GM19397 (cell line): Measurements from ENCODE around the gene RACGAP1.

Source experiments
- ATAC-seq: cut with Tn5 transposase; IDR thresholded peaks from one replicate; pipeline ENCODE4 v1.9.1; 2021; ENCODE audit warnings: mild to moderate bottlenecking, moderate library complexity; ENCODE audit not compliant: unreplicated experiment

Gene RACGAP1

GRCh38 chr12:49956663-49957569, 68.4 kb downstream of the RACGAP1 start:
- ATAC-seq: no peak

DNA sequence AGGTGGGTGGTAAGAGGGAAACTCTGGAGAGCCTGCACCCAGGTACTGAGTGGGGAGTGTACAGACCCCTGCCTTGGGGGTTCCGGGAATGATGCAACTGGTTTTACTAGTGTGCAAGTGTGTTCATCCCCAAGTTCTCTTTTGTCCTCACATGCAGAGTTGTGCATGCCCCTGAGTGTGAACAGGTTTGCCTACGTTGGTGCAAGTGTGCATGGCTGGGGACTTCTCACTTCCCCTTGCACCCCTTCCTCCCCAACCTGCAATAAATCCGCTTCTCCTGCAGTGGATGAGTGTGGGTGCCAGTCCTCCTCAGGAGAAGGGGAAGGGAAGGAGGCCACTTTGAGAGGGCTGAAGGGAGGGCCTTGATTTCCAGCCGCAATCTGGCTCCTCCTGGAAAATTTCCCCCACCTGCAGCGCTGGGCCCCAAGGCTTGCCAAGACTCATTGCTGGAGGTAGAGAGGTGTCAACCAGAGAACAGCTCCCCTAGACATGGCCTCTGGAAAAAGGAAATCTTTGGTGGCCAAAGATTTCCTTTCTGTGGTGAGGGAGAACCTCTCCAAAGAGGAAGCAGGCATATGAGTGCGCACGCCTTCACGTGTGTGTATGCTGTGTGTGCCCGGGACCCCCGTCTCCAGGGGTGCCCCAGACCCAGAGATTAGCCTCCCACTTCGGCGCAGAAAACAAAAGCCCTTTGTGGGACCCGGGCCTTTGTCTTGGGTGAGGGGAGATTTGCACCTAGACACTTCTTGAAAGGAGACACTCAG, 69.2 kb downstream of the RACGAP1 start:
- no peak for ATAC-seq

DNA sequence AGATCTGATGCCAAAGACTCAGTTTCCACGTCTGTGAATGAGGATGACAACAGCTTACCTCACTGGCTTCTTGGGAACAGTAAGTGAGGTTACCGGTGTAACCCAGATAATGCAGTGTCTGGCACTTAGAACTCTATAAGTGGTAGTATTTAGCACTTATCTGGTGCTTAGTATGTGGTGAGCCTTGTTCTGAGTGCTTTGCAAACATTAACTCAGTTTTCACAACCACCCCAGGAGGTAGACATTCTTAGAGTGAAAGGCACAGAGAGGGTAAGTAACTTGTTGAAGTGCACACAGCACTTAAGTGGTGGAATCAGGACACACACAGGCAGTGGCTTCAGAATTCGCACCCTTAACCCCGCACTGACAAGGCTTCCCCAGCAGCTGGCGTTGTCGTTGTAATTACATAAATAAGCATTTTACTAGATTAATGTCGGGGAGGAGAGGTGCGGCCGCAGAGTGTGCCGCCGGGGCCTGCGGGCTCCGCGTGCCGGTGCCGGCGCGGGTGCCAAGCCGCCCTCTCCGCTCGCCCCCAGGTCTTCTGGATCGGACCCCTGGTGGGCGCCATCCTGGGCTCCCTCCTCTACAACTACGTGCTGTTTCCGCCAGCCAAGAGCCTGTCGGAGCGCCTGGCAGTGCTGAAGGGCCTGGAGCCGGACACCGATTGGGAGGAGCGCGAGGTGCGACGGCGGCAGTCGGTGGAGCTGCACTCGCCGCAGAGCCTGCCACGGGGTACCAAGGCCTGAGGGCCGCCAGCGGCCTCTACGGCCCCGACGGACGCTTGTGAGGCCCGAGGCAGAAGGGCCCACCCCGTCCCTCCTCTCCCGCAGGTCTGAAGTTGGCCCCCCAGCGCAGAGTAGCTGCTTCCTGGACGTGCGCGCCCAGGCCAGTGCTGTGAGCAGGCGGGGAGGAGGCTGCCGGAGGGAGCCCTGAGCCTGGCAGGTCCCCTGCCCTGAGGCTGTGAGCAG, 70.1 kb downstream of the RACGAP1 start:
- no peak for ATAC-seq

GRCh38 chr12:49953961-49954846, 71.1 kb downstream of the RACGAP1 start:
- ATAC-seq: no peak

GRCh38 chr12:49953151-49953550, 72.1 kb downstream of the RACGAP1 start:
- ATAC-seq: no peak

GRCh38 chr12:49952391-49953055, 72.8 kb downstream of the RACGAP1 start:
- ATAC-seq: no peak

DNA sequence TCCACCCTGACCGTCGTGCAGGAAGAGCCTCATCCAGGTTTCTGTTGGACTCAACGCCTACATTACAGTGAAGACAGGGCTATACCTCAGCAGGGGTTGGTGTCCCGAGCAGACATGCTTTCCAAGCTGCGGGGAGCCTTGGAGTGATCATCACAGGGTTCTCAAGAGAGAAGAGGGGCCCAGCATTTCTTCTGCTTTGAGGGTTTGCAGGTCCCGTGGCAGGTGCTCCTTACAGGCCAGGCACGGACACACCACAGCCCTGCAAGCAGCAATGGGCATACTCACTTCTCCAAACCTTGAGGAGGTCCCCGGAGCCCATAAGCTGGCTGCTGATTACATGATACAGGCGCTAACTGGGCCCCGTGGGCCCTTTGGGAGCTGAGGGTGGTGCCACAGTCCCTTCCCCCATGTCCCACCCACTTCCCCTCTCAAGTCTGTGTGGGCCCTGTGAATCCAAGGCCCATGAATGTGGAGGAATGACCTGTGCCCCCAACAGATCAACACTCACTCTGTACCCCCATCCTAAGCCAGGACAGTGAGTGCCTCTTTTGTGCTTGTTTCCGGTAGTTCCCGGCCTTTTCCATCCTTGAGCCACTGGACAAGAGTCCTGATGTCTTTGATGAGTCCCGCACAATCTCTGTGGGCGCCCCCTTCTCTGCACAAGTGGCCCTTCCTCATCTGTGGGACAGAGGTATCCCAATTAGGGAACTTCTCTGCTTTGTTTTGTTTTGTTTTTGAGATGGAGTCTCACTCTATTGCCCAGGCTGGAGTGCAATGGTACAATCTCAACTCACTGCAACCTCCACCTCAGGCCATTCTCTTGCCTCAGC, 73.7 kb downstream of the RACGAP1 start:
- ATAC-seq: no peak

- no peak for ATAC-seq
Measured at GRCh38 chr12:49950273-49951251, 74.7 kb downstream of the RACGAP1 start, which contains the start of gene AQP2. Gene AQP2 (plus strand): TSS chr12:49950737. CDS start chr12:49950831, 94 bp downstream.

DNA sequence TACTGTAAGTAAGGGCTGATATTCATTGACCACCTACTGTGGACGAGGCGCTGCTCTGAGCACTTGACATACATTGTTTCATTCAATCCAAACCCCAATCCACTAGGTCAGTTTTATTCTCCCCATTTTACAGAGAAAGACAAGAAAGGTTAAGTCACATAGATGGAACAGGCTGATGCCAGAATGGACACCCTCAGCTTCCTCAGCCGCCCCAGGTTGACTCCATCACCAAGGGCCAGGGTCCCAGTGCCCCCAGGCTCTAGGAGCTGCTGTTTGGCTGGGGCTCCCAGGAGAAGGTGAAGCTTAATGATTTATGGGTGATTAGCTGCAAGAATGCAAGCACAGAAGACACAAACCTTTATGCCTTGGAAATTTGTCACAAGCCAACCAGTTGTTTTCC, 75.4 kb downstream of the RACGAP1 start:
- ATAC-seq: no peak

DNA sequence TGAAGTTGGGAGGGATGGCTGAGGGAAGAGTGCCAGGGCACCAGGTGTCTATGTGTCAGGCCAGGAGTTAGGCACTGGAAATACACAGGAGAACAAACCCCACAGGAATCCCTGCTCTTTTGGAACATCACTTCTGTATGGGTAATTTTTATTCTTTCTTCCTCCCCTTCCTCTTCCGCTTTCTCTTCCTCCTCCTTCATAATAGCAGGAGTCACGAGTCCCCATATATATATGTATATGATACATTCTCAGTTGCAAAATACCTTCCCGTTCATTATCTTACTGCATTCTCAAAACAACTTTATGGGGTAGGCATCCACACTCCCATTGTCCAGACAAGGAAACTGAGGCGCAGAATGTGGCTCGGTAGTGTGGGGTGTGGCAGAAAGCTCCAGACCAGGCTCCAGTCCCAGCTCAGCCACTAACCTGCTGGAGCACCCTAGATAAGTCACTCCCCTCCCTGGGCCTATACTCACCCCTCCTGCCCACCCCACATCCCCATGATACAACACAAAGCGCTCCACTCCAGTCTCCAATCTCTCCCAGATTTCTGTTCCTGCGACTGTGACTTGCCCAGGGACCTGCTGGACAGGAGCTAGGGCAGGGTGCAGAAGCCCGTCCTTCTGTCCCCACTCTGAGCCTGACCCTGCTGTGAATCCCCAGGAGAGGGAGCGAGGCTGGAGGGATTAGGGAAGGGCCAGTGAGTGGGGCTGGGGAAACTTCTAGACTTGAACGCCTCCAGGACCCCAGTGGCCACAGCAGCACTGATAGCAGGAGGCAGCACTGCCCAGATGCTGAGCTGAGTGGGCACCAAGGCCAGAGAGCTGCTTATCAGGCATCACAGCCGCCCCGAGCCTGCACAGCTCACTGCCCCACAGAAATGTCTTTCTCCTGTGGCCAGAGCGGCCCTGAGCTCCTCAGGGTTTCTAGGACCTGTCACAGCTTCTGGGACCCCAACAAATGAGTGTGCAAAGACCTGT, 76.1 kb downstream of the RACGAP1 start:
- ATAC-seq: no peak

DNA sequence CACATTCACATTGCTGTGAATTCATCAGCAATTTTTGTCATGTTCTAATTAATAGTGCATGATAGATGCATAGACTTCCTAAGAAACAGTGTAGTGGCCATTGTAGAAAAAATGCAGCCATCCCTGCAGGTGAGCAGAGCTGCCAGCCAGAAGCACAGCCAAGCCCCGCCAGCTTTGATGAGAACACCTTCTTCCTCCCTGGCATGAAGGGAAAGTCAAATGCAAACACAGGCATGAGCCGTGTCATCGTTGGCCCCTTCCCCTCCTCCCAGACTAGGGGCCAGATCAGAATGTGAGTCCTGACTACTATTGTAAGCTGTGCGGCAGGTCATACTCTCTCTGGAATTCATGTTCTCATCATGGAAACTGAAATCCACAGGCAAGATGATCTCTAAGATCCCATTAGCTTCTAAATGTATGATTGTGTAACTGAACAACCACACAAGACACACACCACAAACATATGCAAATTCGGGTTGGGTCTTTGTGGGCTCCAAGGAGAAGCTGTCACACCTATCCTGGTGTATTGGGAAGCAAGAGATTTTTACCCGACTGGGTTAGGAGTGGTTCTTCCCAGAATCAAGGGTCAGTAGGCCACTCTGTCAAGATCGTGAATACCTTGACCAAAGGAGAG, 77.6 kb downstream of the RACGAP1 start:
- no peak for ATAC-seq

- ATAC-seq: no peak
Measured at GRCh38 chr12:49946497-49946896, 78.8 kb downstream of the RACGAP1 start.

DNA sequence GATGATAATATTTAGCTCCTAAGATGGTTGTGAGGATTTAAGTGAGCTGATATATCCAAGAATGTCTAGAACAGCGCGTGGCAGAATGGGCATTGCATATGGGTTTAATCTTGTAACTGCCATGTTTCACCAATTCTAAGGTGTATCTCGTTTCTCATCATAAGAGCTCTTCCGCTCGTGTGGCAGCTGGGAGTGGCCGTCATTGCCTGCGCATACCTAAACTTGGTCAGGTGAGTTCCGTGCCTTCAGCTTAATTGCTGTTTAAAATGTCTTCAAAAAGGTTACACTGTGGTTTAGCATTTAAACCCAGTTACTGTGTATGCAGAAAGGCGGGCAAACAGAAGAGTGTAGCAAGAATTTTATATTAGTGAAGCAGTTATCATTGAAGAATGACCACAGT, 79.2 kb downstream of the RACGAP1 start:
- no peak for ATAC-seq

DNA sequence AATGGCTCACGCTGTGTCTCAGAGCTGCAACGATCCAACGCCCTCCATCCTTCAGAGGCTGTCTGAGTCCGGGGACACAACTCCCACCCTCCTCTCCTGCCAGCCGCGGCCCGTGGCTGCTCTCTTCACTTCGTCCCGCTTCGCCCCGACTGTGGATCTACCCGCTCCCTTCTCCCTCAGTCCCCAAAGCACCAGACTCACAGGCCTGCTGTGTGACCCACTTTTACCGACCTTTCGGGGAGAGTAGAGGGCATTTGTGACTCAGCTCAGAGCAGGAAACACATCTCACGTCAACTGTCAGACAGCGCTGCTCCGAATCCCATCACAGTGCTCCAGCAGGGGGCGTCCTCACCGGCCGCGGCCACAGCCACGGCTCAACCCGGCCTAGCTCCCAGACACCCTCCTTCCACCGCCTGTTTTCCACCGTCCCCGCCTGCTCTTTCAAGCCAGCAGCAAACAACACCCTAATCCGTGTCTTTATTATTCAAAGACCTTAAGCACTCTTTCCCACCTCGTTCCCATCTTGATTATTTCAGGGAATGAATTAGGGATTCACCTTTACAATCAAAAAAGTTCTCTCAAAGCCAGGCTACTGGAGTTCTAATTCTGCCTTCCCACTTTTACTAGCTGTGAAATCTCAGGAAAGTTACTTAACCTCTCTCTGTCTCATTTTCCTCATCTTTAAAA, 79.8 kb downstream of the RACGAP1 start:
- peak; percentile 68 for ATAC-seq

DNA sequence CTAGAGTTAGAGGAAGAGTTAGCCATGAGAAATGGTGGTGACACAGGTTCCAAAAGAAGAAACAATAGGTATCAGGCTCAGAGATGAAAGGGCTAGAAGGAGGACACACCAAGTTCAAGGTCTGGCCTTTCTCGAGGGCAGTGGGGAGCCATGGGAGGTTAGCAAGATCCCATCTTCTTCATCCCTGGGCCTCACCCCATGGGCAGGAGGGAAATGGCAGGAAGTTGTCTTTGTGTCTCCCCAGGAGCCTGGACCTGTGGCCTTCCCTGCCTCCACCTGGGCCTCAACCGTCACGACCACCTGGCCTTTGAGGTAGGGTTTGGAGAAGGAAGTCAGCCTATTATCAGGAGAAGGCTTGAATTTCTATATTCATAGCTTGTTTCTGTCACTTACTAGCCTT, 80.6 kb downstream of the RACGAP1 start:
- no peak for ATAC-seq
